Spleen (tissue), 7 donors: ENCODE data around the gene SETD1A.

Experiments
- POLR2A ChIP-seq, 3 donors: fragments of 450-650 bp; IDR thresholded peaks; one replicate each; pipeline ENCODE4 v1.5.1; 2017; ENCODE audit warnings: antibody characterized with exemption in 3 of 3, mild to moderate bottlenecking in 1 of 3
- POLR2AphosphoS5 ChIP-seq, 3 donors: sonication (generic); formaldehyde crosslinking; IDR thresholded peaks; one replicate each; pipeline ENCODE4 v1.5.1; 2017; ENCODE audit warnings: antibody characterized with exemption in 3 of 3
- TF ChIP-seq, protein P1 (sequence below), 11 experiments: fragments of 200-600 bp in 7 of 11; fragments of 450-650 bp in 4 of 11; sonication (generic) in 4 of 11; IDR thresholded peaks in 8 of 11; conservative IDR thresholded peaks in 3 of 11; 1 replicate in 7 of 11; 2 replicates in 4 of 11; pipeline versions ENCODE4 v1.4.0 to v1.8.0; 2016 to 2021; ENCODE audit warnings: antibody characterized with exemption in 11 of 11, inconsistent platforms in 4 of 11, mild to moderate bottlenecking in 1 of 11
- donor health status: DM: no; HTN: no; CAD: no; lungs with moderate emphysema.
- donor health status: DM: no; HTN: no; CAD: no.
- donor health status: DM: no; HTN: no; CAD: no.

DNA sequence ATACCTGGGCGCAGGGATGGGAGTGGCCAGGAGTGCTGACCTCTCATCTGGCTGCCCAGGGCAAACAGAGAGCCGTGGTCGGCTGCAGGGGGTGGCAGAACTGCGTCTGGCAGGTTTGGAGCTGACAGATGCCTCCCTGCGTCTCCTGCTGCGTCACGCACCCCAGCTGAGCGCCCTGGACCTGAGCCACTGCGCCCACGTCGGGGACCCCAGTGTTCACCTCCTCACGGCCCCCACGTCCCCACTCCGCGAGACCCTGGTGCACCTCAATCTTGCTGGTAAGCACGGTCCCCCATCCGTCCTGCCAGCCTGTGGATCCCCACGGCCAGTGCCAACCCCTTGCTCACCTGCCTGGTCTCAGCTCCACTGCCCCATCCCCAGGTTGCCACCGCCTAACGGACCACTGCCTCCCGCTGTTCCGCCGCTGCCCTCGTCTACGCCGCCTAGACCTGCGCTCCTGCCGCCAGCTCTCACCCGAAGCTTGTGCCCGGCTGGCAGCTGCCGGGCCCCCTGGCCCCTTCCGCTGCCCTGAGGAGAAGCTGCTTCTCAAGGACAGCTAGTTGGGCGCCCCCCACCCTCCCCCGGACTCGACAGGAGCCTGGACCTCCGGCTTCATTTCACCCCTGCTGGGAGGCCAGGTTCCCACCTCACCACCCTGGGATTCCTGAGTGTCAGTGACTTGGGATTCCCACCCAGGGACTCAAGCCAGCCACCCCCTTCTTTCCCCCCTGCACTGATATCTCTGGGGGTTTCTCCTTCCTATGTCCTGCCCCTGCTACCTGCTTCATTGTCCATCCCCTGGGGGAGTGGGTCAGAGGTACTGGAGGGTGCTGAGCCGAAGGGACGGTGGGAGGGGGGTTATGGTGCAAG, 10.6 kb upstream of the SETD1A start:
- TF ChIP-seq POLR2A (IDR thresholded peaks at IDR 0.05) (no peak), POLR2AphosphoS5 (IDR thresholded peaks at IDR 0.05) (peak in 2 of 3 donors; percentile 10 to 29)
- TF ChIP-seq, protein P1, sequence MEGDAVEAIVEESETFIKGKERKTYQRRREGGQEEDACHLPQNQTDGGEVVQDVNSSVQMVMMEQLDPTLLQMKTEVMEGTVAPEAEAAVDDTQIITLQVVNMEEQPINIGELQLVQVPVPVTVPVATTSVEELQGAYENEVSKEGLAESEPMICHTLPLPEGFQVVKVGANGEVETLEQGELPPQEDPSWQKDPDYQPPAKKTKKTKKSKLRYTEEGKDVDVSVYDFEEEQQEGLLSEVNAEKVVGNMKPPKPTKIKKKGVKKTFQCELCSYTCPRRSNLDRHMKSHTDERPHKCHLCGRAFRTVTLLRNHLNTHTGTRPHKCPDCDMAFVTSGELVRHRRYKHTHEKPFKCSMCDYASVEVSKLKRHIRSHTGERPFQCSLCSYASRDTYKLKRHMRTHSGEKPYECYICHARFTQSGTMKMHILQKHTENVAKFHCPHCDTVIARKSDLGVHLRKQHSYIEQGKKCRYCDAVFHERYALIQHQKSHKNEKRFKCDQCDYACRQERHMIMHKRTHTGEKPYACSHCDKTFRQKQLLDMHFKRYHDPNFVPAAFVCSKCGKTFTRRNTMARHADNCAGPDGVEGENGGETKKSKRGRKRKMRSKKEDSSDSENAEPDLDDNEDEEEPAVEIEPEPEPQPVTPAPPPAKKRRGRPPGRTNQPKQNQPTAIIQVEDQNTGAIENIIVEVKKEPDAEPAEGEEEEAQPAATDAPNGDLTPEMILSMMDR (IDR thresholded peaks at IDR 0.05 in 8 of 11, conservative IDR thresholded peaks at IDR 0.05 in 3 of 11) = no peak
